Measurements from ENCODE around the gene LMX1A.

DNA sequence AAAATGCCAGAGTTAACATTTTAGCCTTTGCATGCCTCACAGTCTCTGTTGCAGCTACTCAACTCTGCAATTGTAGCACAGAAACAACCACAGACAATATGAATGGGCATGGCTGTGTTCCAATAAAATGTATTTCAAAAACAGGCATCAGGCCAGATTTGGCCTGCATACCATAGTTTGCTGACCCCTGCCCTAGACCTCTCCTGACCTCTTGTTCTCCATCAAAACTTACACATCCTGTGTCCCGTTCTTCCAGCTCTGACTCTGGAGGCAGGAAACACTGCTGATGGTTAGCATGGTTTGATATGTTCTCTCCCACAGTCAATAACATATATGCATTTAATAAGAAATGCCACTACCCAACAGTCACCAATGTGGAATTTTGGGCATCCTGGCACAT is 138.6 kb downstream of the LMX1A start:
- TF ChIP-seq, protein P1, sequence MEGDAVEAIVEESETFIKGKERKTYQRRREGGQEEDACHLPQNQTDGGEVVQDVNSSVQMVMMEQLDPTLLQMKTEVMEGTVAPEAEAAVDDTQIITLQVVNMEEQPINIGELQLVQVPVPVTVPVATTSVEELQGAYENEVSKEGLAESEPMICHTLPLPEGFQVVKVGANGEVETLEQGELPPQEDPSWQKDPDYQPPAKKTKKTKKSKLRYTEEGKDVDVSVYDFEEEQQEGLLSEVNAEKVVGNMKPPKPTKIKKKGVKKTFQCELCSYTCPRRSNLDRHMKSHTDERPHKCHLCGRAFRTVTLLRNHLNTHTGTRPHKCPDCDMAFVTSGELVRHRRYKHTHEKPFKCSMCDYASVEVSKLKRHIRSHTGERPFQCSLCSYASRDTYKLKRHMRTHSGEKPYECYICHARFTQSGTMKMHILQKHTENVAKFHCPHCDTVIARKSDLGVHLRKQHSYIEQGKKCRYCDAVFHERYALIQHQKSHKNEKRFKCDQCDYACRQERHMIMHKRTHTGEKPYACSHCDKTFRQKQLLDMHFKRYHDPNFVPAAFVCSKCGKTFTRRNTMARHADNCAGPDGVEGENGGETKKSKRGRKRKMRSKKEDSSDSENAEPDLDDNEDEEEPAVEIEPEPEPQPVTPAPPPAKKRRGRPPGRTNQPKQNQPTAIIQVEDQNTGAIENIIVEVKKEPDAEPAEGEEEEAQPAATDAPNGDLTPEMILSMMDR (conservative IDR thresholded peaks at IDR 0.05; ENCODE audit: low read depth in 2 of 2), result no peak
- TF ChIP-seq EZH2 (IDR thresholded peaks at IDR 0.05; ENCODE audit: low read depth, unreplicated experiment), result no peak
- TF ChIP-seq POLR2AphosphoS5 (IDR thresholded peaks at IDR 0.05; ENCODE audit: low read depth), result no peak
- no peak for TF ChIP-seq JUNB (IDR thresholded peaks at IDR 0.05; ENCODE audit: unreplicated experiment)
- TF ChIP-seq CREB1 (CRISPR knock-in tag; IDR thresholded peaks at IDR 0.05; ENCODE audit: low read depth), result no peak
- TF ChIP-seq, protein P2, sequence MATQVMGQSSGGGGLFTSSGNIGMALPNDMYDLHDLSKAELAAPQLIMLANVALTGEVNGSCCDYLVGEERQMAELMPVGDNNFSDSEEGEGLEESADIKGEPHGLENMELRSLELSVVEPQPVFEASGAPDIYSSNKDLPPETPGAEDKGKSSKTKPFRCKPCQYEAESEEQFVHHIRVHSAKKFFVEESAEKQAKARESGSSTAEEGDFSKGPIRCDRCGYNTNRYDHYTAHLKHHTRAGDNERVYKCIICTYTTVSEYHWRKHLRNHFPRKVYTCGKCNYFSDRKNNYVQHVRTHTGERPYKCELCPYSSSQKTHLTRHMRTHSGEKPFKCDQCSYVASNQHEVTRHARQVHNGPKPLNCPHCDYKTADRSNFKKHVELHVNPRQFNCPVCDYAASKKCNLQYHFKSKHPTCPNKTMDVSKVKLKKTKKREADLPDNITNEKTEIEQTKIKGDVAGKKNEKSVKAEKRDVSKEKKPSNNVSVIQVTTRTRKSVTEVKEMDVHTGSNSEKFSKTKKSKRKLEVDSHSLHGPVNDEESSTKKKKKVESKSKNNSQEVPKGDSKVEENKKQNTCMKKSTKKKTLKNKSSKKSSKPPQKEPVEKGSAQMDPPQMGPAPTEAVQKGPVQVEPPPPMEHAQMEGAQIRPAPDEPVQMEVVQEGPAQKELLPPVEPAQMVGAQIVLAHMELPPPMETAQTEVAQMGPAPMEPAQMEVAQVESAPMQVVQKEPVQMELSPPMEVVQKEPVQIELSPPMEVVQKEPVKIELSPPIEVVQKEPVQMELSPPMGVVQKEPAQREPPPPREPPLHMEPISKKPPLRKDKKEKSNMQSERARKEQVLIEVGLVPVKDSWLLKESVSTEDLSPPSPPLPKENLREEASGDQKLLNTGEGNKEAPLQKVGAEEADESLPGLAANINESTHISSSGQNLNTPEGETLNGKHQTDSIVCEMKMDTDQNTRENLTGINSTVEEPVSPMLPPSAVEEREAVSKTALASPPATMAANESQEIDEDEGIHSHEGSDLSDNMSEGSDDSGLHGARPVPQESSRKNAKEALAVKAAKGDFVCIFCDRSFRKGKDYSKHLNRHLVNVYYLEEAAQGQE (IDR thresholded peaks at IDR 0.05; ENCODE audit: unreplicated experiment), result no peak
- TF ChIP-seq ZNF114 (CRISPR knock-in tag; IDR thresholded peaks at IDR 0.05), result no peak
- TF ChIP-seq, protein P3, sequence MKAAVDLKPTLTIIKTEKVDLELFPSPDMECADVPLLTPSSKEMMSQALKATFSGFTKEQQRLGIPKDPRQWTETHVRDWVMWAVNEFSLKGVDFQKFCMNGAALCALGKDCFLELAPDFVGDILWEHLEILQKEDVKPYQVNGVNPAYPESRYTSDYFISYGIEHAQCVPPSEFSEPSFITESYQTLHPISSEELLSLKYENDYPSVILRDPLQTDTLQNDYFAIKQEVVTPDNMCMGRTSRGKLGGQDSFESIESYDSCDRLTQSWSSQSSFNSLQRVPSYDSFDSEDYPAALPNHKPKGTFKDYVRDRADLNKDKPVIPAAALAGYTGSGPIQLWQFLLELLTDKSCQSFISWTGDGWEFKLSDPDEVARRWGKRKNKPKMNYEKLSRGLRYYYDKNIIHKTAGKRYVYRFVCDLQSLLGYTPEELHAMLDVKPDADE (IDR thresholded peaks at IDR 0.05), result no peak
- no peak for TF ChIP-seq EZH2phosphoT487 (IDR thresholded peaks at IDR 0.05; ENCODE audit: unreplicated experiment)
- TF ChIP-seq ZNF331 (CRISPR knock-in tag; IDR thresholded peaks at IDR 0.05; ENCODE audit: low read depth), result no peak
- no peak for TF ChIP-seq STAT1 (IDR thresholded peaks at IDR 0.05; ENCODE audit: unreplicated experiment)

Data from GM23338 (cell line).